SK-N-SH (cell line): ENCODE results near the gene EBP. TPM values are rescaled to one million over a fixed set of nuclear protein-coding genes. Genes with fewer than 3 reads are reported as not detected.

ENCODE experiments used
- CTCF ChIA-PET: fragments of 300-600, 350-600 bp; formaldehyde crosslinking; extraction: SDS; loops from one replicate; lab custom pipeline; 2021; lab: Yijun Ruan, JAX
- POLR2A ChIA-PET: fragments of 350-600 bp; sonication (Branson Sonifier 250); formaldehyde crosslinking; extraction: SDS; loops from one replicate; lab custom pipeline; 2020; ENCODE audit warnings: antibody characterized with exemption, inconsistent platforms; lab: Yijun Ruan, JAX
- DNase-seq: peaks from one replicate; pipeline ENCODE4 v3.0.0; 2012
- H2AFZ ChIP-seq: fragments of 200-600 bp; sonication (generic); 2 replicates; pipeline ENCODE4 v1.8.1; 2016; ENCODE audit warnings: antibody characterized with exemption, mild to moderate bottlenecking, low read depth
- H3F3A ChIP-seq: fragments of 200-600 bp; sonication (generic); replicated peaks from 2 replicates; pipeline ENCODE3; 2016; ENCODE audit warnings: antibody characterized with exemption, mild to moderate bottlenecking; ENCODE audit not compliant: insufficient read depth
- H3K27ac ChIP-seq, 2 experiments: fragments of 200-500 bp in 1 of 2; fragments of 200-600 bp in 1 of 2; sonication (Bioruptor generic) in 1 of 2; sonication (generic), shearing (Covaris generic) in 1 of 2; 2 replicates each; pipeline versions ENCODE4 v1.5.1 to v1.6.1; 2014 to 2016; ENCODE audit warnings: low read depth in 2 of 2, inconsistent platforms in 1 of 2, low read length in 1 of 2, mild to moderate bottlenecking in 1 of 2, mixed read lengths in 1 of 2
- H3K27me3 ChIP-seq: fragments of 200-600 bp; sonication (generic), shearing (Covaris generic); 2 replicates; pipeline ENCODE4 v1.6.1; 2016; ENCODE audit warnings: mixed run types; ENCODE audit not compliant: insufficient read depth
- H3K36me3 ChIP-seq, 2 experiments: fragments of 200-500 bp in 1 of 2; fragments of 200-600 bp in 1 of 2; sonication (Bioruptor generic) in 1 of 2; sonication (generic) in 1 of 2; replicated peaks in 1 of 2; 2 replicates each; pipeline versions ENCODE3 to v1.5.1; 2014 to 2016; ENCODE audit warnings: low read length in 1 of 2, mild to moderate bottlenecking in 1 of 2; ENCODE audit not compliant: insufficient read depth in 2 of 2, control insufficient read depth in 1 of 2
- H3K4me1 ChIP-seq, 2 experiments: fragments of 200-500 bp in 1 of 2; fragments of 200-600 bp in 1 of 2; sonication (Bioruptor generic) in 1 of 2; sonication (generic), shearing (Covaris generic) in 1 of 2; 2 replicates each; pipeline versions ENCODE4 v1.5.1 to v1.6.1; 2014 to 2016; ENCODE audit warnings: low read depth in 1 of 2, low read length in 1 of 2, mixed run types in 1 of 2; ENCODE audit not compliant: insufficient read depth in 2 of 2, control insufficient read depth in 1 of 2
- H3K4me2 ChIP-seq: fragments of 200-600 bp; sonication (generic), shearing (Covaris generic); 2 replicates; pipeline ENCODE4 v1.6.1; 2017; ENCODE audit warnings: mixed run types
- H3K4me3 ChIP-seq, 2 experiments: fragments of 200-500 bp in 1 of 2; fragments of 200-600 bp in 1 of 2; sonication (Bioruptor generic) in 1 of 2; sonication (generic), shearing (Covaris generic) in 1 of 2; 2 replicates each; pipeline versions ENCODE4 v1.5.1 to v1.8.1; 2014 to 2016; ENCODE audit warnings: low read depth in 2 of 2, inconsistent platforms in 1 of 2, low read length in 1 of 2, mild to moderate bottlenecking in 1 of 2, mixed read lengths in 1 of 2, moderate library complexity in 1 of 2
- H3K79me2 ChIP-seq: fragments of 200-600 bp; sonication (generic); 2 replicates; pipeline ENCODE4 v1.8.1; 2017; ENCODE audit warnings: mild to moderate bottlenecking; ENCODE audit not compliant: insufficient read depth
- H3K9ac ChIP-seq: fragments of 200-600 bp; sonication (generic); 2 replicates; pipeline ENCODE4 v1.6.1; 2017; ENCODE audit warnings: mixed run types
- H3K9me2 ChIP-seq: fragments of 200-600 bp; sonication (generic); 2 replicates; pipeline ENCODE4 v1.6.1; 2017; ENCODE audit warnings: mixed run types
- H3K9me3 ChIP-seq: fragments of 200-600 bp; sonication (generic); 2 replicates; pipeline ENCODE4 v1.6.1; 2017; ENCODE audit warnings: mixed run types, mild to moderate bottlenecking, moderate library complexity
- H4K20me1 ChIP-seq: fragments of 200-600 bp; sonication (generic); 2 replicates; pipeline ENCODE4 v1.6.1; 2017; ENCODE audit warnings: mild to moderate bottlenecking, mixed run types; ENCODE audit not compliant: insufficient read depth
- CHD2 ChIP-seq: fragments of 150-350 bp; IDR thresholded peaks from 2 replicates; pipeline ENCODE4 v1.6.1; 2018; ENCODE audit warnings: low read length; ENCODE audit not compliant: partially characterized antibody
- CTCF ChIP-seq: fragments of 200-600 bp; sonication (generic); IDR thresholded peaks from 2 replicates; pipeline ENCODE4 v1.6.1; 2017; ENCODE audit warnings: antibody characterized with exemption, mild to moderate bottlenecking, moderate library complexity
- ELF1 ChIP-seq: IDR thresholded peaks from 2 replicates; pipeline ENCODE4 v1.4.0; 2012
- EP300 ChIP-seq, 2 experiments: IDR thresholded peaks; 2 replicates each; pipeline versions ENCODE4 v1.4.0 to v1.6.1; 2012; ENCODE audit warnings: borderline replicate concordance in 1 of 2, low read depth in 1 of 2, low read length in 1 of 2
- EZH2phosphoT487 ChIP-seq: fragments of 200-600 bp; sonication (generic); IDR thresholded peaks from 2 replicates; pipeline ENCODE4 v1.6.1; 2017; ENCODE audit warnings: low read depth, mixed run types, mild to moderate bottlenecking, antibody characterized with exemption, moderate library complexity, borderline replicate concordance
- FOSL2 ChIP-seq: IDR thresholded peaks from 2 replicates; pipeline ENCODE4 v1.4.0; 2012; ENCODE audit warnings: low read depth, mild to moderate bottlenecking, moderate library complexity, borderline replicate concordance
- GABPA ChIP-seq: IDR thresholded peaks from 2 replicates; pipeline ENCODE4 v1.4.0; 2012; ENCODE audit warnings: low read depth, mild to moderate bottlenecking
- GATA2 ChIP-seq: sonication (generic); formaldehyde crosslinking; IDR thresholded peaks from 2 replicates; pipeline ENCODE4 v1.5.0; 2020; ENCODE audit warnings: mild to moderate bottlenecking, missing genetic modification reagents
- IRF3 ChIP-seq: fragments of 150-350 bp; IDR thresholded peaks from 2 replicates; pipeline ENCODE4 v1.6.1; 2016; ENCODE audit warnings: mild to moderate bottlenecking, low read depth, low read length
- JUND ChIP-seq: IDR thresholded peaks from 2 replicates; pipeline ENCODE4 v1.4.0; 2012
- MAX ChIP-seq: IDR thresholded peaks from 2 replicates; pipeline ENCODE4 v1.4.0; 2012; ENCODE audit warnings: low read depth
- MXI1 ChIP-seq: IDR thresholded peaks from 2 replicates; pipeline ENCODE4 v1.6.1; 2012; ENCODE audit warnings: mild to moderate bottlenecking, low read depth, low read length, improper control_type of control experiment
- NFIC ChIP-seq: IDR thresholded peaks from 2 replicates; pipeline ENCODE4 v1.4.0; 2012; ENCODE audit warnings: borderline replicate concordance
- RAD21 ChIP-seq: IDR thresholded peaks from 2 replicates; pipeline ENCODE4 v1.6.1; 2012; ENCODE audit warnings: mild to moderate bottlenecking, low read length
- REST ChIP-seq: IDR thresholded peaks from 2 replicates; pipeline ENCODE4 v1.6.1; 2012; ENCODE audit warnings: mild to moderate bottlenecking, low read depth, low read length, moderate library complexity
- TAF1 ChIP-seq: IDR thresholded peaks from 2 replicates; pipeline ENCODE4 v1.6.1; 2012; ENCODE audit warnings: low read depth, mild to moderate bottlenecking, low read length, moderate library complexity, borderline replicate concordance
- USF1 ChIP-seq: IDR thresholded peaks from 2 replicates; pipeline ENCODE4 v1.4.0; 2012; ENCODE audit warnings: low read depth, borderline replicate concordance
- YY1 ChIP-seq: IDR thresholded peaks from 2 replicates; pipeline ENCODE4 v1.4.0; 2012; ENCODE audit warnings: low read depth, mild to moderate bottlenecking
- ZBTB33 ChIP-seq: IDR thresholded peaks from 2 replicates; pipeline ENCODE4 v1.4.0; 2012; ENCODE audit warnings: low read depth, borderline replicate concordance
- WGBS: methylation state at CpG from one replicate; pipeline ENCODE4 v1.1.6; 2017; ENCODE audit warnings: low lambda C conversion rate; 5-methylcytosine and 5-hydroxymethylcytosine counted together
- polyA plus RNA-seq, 3 experiments: library from polyadenylated mRNA; depleted of rRNA; stranded (reverse); fragments of >200 nt; gene quantifications; 2 replicates each; pipeline ENCODE4 v1.2.3, GENCODE V29; 2012

Gene EBP
- polyA plus RNA-seq, 1 of the 3 experiments (the other 2 are of a cell fraction) = 30.2 TPM

GRCh38 chrX:48477960-48478755 is 43.5 kb upstream of the EBP start:
- peaks cover 0 to 4% of the 10 kb centered on the region in 2 experiments; a peak in 1 of 4 replicates for H3K4me1 ChIP-seq
- CTCF ChIA-PET = no interaction called here
- TF ChIP-seq ELF1 (no peak), GABPA (no peak), CHD2 (no peak), RAD21 (no peak), EP300 (IDR thresholded peaks at IDR 0.05; ENCODE audit: borderline replicate concordance in 1 of 2, low read depth in 1 of 2, low read length in 1 of 2) (no peak), ZBTB33 (no peak), USF1 (no peak), TAF1 (no peak), MXI1 (no peak), EZH2phosphoT487 (no peak), IRF3 (no peak), FOSL2 (no peak), NFIC (no peak), CTCF (no peak), JUND (no peak), GATA2 (CRISPR knock-in tag) (no peak), MAX (no peak), YY1 (no peak), REST (no peak)
- TF ChIP-seq, all 33 proteins: peak for 0
- H3K9ac ChIP-seq = no peak overlapping the region
- H3K4me2 ChIP-seq = no peak overlapping the region
- no peak overlapping the region for H3K4me3 ChIP-seq
- H3F3A ChIP-seq = no peaks in the 10 kb centered on the region
- peaks cover 32% of the 10 kb centered on the region for H3K79me2 ChIP-seq
- WGBS = 71% methylated on average over 15 of the region's 19 CpGs
- no peaks in the 10 kb centered on the region for H3K36me3 ChIP-seq
- H3K9me2 ChIP-seq = no peaks in the 10 kb centered on the region
- peaks cover 3% of the 10 kb centered on the region; the same call in 1 of the 2 replicates for H4K20me1 ChIP-seq
- POLR2A ChIA-PET = no interaction called here
- no peaks in the 10 kb centered on the region; the same call in 1 of the 2 replicates for H3K27me3 ChIP-seq
- H3K27ac ChIP-seq = no peak overlapping the region
- H2AFZ ChIP-seq = no peak overlapping the region
- no peak for DNase-seq
- no peaks in the 10 kb centered on the region for H3K9me3 ChIP-seq
